NCI-H774 (cell line): ENCODE data around the gene DDX54.
A peak's percentile ranks its signal among the peaks of the same experiment; 100 is the strongest.
"Not testable (repeated sequence)": the region's sequence is repeated elsewhere in the genome, so short reads cannot be mapped to it uniquely, and the experiment has no call there.

Experiments used
- DNase-seq: peaks from one replicate; lab custom pipeline; 2025; lab: John Stamatoyannopoulos, UW

DDX54 gene

DNA sequence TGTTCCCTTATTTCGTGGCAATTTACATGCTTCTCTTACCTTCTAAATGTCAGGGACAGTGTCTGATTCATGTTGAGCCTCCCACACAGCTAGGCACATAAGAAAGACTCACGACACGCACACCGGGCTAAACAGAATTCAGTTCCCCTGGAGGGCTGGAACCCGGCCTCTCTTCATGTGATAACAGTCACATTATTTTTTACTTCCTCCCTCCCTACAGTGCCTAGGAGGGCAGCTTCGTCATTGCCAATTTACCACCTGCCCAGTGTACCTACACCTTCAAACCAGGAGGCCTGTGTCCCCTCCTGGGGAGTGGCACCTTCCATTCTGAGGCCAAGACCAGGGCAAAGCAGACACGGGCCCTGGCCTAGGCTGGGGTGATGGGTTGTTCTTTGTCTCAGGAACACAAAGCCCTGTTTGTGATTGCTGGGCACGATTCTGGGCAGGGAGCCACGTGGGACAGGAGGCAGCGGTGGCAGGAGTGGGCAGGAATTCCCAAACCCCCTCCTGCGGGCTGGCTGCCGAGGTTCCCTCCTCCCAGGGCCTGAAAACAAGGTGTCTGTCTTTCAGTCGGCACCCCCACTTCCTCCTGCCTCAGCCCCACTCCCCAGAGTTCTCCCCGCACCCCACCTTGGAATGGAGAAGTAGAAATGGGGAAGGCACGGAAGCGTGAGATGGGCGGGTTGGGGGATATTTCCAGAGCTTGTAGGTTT, 42.9 kb downstream of the DDX54 start:
- peak; percentile 14 for DNase-seq

DNA sequence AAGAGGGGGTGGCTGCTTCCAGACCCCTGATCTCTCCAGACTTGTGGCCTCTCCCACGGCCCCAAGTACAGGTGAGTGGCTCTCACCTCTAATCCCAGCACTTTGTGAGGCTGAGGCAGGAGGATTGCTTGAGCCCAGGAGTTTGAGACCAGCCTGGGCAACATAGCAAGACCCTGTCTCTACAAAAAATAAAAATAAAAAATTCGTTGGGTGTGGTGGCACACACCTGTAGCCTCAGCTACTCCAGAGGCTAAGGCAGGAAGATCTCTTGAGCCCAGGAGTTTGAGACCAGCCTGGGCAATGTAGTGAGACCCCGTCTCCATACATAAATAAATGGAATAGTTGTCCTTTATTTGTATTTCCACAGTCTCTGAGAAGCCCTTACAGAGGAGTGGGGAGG, 43.6 kb downstream of the DDX54 start:
- DNase-seq: not testable (repeated sequence)

DNA sequence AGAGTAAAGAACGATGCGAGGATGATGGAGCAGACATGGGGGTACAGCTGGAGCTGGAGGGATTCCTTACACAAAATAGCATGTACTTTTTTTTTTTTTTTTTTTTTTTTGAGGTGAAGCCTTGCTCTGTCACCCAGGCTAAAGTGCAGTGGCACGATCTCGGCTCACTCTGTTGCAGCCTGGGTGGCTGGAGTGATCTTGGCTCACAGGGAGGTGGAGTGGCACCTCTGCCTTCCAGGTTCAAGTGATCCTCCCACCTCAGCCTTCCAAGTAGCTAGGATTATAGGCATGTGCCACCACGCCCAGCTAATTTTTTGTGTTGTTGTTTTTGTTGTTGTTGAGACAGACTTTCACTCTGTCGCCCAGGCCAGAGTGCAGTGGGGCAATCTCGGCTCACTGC, 44.6 kb downstream of the DDX54 start:
- DNase-seq: no peak

DNA sequence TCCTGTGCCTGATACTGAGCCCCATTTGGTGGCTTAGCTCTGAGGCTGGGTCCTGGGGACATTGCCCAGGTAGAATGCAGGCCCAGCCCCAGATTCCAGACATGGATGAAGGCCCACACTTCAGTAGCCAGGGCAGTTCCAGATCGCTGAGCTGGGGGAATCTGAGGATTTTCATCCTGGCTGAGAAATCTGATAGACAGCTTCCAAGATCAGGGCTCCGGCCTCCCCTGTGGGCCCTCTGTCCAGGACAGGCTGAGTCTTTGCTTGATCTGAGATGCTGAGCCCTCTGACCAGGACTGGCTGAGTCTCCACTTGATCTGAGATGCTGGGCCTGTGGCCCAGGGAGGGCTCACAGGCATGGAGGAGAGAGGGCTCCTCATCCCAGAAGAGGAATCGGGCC, 46.5 kb downstream of the DDX54 start:
- DNase-seq: no peak

DNA sequence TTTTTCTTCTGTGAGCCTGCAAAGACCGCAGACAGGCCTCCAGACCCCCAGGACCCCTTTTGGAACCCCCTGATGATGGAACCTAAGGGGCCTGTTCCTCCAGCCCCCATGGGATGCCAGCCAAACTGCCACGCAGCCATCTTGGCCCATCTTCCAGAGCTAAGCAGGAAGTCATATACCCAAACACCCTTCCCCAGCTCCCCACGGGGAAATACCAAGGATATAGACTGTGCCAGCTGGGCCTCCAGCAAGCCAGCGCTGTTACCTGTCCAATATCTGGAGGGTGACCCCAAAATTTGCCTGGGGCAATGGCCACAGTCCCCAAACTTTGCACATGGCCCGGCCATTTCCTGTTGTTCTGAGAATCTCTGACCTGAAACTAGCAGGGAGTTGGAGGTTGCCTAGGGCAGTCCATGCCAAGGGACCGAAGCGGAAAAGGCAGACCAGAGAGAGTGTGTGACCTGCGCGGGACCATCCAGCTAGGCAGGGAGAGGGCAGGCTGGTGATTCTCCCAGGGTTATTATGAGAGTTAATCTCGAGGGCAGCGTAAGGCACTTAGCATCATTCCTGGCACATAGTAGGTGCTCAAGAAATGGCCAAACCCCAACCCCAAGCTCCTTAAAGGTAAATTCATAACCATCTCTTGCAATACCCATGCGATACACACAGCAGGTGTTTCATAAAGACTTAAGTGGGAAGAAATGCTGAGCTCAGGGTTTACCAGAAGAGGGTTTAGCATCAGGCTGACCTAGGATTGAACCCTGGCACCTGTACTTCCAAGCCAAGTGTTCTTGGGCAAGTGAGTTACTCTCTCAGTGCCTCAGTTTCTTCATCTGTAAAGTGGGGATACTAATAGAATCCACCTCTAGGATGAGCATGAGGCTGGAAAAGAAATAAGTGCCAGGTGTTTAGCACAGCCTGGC, 47.2 kb downstream of the DDX54 start:
- no peak for DNase-seq

DNA sequence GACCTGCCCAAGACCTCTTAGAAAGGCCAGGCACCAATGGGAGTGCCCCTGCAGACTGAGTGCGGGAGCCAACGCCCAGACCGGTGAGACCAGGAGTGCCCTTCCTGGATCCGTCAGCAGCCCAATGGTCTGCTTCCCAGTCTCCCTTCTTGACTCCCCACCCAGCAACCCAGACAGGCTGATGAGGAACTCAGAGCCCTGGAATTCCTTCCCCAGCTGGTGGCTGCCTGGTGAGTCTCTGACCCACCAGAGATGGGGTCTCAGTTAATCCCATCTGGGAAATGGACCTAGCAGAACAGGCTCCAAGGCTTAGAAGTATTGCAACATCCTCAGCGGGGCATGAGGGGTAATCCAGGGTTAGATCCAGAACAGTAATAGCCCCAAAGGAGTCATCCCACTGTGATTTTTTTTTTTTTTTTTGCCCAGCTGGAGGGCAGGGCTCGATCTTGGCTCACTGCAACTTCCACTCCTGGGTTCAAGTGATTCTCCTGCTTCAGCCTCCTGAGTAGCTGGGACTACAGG, 48.2 kb downstream of the DDX54 start:
- DNase-seq: no peak

DNA sequence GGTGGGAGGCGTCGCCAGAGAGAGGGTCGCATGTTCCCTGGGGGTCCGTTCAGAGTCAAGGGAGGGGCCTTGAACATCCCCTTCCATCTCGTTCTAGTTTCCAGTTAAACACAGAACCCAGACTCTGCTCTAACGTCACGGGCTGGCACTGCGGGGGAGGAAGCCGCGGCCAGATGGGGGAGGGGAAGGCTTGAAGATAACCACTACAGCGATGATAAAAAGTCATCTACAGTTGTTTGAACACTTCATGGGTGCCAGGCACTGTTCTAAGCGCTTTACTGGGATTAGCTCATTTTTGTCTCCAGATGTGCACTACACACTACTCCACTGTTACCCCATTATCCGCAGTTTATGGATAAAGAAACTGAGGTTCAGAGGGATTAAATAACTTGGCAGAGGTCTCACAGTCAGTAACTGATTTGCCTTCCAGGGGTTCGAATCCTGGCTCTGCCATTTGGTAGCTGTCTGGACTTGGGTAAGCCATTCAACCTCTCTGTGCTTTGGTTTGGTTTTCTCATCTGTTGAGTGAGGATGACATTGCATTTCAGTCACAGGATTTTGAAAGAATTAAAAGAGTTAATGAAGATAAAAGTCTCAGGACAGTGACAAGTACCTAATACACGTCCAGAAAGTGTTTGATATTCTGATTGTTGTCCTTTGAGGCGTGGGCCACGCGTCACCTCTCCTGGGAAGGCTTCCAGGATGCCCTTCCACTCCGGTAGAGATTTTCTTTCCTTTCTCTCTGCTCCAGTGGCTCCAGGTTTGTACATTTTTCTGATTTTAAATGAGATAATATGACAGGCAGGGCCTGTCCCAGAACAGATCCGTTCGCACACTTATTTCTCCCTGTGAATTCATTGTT, 48.9 kb downstream of the DDX54 start:
- DNase-seq: peak; percentile 52

DNA sequence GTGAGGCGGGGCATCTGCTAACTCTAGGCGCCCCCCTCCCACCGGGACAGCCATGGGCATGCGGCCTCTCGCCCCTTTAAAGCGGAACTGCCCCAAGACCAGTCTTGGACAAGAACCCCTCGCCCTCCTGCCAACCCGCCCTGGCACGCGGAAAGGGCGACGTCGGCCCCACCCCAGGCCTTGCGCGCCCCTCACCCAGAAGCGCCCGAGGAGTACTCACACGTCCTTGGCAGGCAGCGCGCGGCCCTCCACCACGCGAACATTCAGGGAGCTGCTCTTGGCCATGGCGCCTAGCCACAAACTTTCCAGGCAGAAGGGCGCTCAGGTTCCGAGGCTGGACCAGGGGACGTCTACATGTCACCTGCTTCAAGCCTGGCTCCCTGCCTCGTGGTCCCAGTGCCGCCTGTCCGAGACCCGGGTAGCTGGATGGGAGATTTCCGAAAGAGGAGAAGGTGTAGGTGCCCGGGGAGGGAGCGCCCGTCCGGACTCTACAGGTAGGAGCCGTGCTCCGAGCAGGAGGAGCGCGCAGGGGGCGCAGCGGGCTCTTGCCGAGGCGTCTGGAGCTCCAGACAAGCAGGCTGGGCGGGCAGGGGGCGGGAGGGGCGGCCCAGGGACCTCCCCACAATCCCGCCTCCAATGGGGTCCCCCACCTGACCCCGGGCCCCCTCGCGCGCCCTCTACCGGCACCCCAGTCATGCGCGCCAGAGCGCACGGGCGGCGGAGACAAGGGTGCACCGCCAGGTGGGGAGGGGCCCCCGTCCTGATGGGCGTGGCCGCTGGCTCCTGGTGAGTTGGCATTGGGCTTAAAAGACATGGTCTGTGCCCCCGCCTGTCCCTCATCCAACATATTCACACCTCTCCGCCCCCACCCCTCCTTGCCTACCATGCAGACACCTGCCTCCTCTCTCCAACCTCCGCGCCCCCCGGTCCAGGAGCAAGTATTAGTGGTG, 49.8 kb downstream of the DDX54 start, which contains the start of gene RASAL1:
Gene RASAL1, minus strand, starts transcription at position 584 of the 950 bp plus-strand sequence. Its CDS starts 299 bp downstream, at position 285.
- DNase-seq: peak; percentile 91

DNA sequence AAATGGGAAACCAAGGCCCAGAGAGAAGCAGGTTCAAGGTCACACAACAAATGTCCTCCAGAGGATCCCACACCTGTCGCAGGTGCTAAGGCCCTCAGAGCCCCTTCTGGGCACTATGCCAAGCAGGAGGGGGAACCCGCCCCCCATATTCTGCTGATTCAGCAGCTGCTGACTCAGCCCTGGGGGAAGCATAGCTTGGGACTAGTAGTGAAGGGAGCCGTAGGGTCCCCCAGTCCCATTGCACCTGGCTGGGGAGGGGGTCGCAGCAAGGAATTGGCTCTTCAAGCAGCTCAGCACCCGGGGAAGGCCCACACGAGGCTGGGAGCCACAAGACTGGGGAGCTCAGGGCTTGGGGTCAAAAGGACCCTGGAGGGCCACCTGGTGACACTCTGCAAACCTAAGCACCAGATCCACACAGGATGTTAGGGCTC, 50.7 kb downstream of the DDX54 start:
- DNase-seq: no peak

DNA sequence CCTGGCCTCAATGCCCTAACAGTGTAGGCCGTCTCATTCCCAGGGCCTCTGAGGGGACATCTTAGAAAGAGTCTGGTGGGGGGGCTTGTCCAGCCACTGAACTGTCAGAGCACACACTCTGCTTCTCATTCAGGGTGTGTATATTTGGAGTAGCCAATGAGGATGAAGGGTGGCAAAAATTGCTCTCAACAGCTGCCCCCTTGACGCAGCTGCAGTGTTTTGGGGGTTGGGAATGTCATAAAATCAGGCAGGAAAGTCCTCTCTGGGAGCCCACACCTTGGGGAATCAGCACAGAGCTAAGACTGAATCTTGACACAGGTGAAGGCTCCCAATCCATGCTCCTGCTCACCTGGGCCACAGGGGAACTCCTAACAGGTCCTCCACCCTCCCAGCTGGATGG, 51.2 kb downstream of the DDX54 start:
- no peak for DNase-seq

DNA sequence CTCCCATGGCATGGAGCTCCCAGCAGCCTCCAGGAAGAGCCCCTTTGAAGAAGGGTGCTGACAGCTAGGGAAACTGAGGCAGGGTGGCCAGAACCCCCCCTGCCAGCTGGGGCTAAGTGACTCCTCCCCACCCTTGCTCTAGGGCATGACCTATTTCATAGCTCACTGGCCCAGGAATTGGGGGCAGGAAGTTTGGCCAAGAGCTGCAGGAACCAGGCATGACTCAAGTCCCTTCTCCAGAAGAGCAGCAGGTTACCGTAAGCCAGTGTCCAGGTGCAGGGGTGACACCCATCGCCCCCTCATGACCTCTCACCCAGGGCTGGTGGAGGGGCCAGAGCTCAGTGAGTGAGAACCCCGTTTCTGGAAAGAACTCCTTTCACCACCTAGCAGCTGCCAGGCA, 51.6 kb downstream of the DDX54 start:
- no peak for DNase-seq

DNA sequence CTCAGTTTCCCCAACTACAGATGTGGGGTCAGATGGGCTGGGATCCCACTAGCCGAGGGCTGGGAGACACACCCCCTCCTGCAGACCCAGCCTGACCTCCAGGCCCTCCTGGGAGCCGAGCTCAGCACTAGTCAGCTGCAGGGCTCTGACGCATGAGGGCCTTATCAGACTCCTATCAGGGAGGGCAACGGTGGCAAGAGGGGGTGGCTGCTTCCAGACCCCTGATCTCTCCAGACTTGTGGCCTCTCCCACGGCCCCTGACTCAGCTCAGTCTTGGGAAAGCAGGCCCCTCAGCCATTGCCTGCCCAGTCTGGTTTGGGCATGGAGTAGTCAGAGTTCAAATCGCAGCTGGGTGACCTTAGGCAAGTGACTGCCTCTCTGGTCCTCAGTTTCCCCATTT, 52.2 kb downstream of the DDX54 start:
- no peak for DNase-seq

DNA sequence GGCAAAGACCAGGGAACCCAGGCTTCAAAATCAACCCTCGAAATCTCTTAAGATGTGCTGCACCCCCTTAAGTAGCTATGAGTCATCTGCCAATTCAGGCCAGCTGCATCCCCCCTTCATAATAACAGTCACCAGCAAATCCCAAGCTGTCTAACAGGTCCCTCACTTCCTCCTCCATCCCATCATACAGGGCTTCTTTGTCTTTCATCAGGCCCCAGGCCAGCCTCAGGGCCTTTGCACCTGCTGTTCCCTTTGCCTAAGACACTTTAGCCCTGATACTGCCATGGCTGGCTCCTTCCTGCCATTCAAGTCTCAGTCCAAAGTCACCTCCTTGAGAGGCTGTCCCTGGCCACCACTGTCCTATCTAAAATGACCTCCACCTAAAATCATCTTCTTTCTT, 53.7 kb downstream of the DDX54 start:
- DNase-seq: no peak

DNA sequence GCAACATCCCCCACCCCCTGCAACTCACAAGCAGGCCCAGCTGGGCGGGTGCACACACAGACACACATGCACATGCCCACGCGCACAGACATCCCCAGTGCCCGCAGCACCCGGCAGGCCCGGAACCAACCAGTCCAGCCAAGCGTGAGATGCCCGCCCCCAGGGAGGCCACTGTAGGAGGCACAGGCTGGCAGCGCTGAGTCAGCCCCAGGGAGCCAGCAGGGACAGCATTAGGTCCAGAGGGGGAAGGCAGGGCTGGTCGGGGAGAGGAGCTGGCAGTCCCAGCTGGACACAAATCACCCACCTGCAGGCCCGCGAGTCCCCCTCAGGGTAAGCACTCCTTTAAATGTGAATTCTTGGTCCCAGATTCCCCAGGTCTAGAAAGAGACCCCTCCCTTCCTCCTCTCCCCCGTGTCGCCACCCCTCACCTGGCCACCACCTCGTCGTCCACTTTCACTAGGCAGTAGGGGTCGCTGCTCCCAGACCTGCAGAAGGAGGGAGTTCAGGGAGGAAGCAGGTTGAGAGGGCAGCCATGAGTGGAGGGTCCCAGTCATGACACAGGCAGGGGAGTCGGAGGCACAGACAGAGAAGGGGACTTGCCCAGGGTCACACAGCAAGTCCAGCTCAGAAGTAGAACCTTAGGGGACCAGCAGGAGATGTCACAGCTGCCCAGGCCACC, 54.7 kb downstream of the DDX54 start:
- DNase-seq: no peak

DNA sequence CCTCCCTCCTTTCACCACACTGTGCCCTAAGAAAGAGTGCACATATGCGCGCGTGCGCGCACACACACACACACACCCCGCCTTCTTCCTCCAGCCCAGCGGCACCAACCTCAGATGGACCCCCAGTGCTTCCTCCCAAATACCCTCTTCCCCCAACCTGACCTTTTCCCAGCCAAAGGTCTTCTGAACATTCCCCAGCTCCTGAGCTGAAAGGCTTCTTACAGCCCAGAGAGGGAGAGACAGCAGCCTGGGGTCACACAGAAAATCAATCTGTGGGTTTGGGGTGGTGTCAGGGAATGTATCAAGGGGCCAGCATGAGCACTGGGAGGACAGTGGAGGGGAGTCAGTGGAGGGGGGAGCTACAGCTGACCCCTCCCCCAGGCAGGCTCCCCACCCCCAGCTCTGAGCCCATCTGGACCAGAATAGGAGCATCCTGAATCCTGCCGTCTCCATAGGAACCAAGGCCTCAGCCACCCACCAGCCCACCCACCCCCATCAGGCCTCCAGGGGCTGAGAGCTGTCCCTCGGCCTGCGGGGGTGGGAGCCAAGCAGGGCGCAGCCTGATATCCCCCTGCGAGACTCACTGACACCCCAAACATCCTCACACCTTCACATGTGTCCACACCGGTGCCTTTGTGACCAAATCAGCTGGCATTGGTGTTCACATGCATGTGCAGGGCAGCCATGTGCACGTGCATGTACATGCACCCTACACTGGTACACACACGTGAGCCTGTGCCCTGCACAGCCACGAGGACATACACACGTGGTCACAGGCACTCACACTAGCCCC, 55.4 kb downstream of the DDX54 start:
- no peak for DNase-seq

DNA sequence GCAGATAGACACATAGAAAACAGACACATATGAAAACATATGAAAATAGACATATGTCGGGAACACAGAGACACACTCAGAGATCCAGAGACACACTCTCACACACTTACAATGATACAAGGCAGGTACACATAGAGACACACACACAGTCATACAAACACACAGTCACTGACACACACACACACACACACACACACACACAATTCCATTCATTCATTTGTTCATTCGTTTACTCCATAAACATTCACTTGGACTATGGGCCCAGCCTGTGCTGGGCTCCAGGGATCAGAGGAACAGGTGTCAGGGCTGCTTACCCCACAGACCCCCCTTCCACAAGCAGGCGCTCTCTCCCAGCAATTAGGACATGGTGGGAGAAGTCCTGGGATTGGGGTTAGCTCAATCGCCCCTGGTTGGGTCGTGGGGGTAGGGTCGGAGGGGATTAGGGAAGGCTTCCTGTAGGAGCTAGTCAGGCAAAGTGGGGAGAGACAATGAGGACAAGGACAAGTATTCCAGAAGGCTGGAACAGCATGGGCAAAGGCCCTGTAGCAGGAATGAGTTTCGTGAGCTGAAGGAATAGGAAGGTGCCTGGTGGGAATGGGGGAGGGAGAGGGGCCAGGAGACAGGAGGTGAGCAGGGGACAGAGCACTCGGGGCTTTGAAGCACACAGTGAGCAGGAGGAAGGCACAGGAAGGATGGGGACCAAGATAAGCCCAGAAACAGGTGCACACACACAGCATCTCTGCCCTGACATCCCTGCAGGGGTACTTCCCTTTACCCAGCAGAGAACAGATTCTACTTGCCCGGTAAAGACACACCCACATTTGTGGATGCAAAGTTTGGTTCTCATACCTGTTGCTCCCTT, 56.2 kb downstream of the DDX54 start:
- DNase-seq: no peak

DNA sequence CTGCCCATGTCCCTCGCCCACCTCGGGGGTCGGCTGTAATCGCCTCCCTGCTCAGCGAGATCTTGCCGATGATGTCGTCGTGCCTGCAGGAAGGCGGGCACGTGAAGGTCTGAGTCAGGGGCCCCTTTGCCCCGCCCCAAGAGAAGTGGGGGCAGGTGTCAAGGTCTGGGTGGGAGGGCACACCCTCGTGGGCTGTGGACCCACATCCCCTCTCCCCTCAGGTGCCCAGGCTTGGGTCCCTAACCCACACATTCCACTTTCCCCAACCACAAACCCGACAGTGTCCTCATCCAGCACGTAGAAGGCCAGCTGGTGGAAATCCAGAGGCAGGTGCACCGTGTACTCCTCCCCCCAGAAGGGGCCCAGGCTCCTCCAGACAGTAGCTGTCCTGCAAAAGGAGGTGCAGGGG, 57.5 kb downstream of the DDX54 start:
- DNase-seq: peak; percentile 61

DNA sequence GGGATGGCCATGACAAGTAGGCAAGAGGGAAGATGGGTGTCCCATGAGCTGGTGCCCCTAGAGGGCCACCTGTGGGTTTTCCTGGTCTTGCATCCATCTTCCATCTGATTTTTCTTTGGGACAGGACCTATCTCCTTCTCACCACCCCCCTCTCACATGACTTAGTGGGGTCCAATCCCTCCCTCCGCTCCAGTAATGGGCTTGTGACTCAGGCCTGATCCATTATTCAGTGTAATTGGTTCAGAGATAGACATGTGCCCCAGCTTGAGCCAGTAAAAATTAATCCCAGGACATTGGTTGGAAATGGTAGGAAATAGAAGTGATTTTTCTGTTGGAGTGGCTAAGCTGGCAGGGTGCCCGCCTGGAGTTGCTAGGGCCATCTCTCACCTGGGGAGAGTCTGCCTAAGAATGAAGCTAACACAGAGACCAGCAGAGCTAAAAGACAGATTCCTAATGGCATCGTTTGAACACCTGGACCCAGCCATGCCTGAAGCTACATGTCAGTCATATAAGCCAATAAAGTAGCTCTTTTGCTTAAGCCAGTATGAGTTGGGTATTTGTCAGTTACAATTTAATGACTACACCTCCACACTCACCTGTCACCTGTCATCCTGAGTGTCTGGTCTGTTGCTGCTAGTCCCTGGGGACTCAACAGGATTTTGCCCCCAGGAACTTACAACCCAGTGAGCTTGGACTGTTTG, 64.5 kb downstream of the DDX54 start:
- peak; percentile 58 for DNase-seq
